ENCODE data around the gene RNASEH2A. TPM values are rescaled to one million over a fixed set of nuclear protein-coding genes. Genes with fewer than 3 reads are reported as not detected.

The RNASEH2A gene
- total and polyA plus RNA-seq, 2 of the 4 experiments (the other 2 are of a cell fraction): 34.9 to 44.6 TPM

- TF ChIP-seq MXI1 (IDR thresholded peaks at IDR 0.05; ENCODE audit: borderline replicate concordance, low read depth, low read length): no peak
- TF ChIP-seq RAD21 (IDR thresholded peaks at IDR 0.05; ENCODE audit: low read length): no peak
- TF ChIP-seq MAFK (IDR thresholded peaks at IDR 0.05; ENCODE audit: low read depth, low read length): no peak
Observed at GRCh38 chr19:12791345-12792050, 14.9 kb upstream of the RNASEH2A start, which contains the start of gene JUNB (continued).
